NCI-H748 treated with DMSO at 0.1 percent for 48 hours (cell line): Measurements from ENCODE around the gene WDR7.

ENCODE experiments used
- DNase-seq: peaks from one replicate; lab custom pipeline; 2025; lab: John Stamatoyannopoulos, UW

The WDR7 gene

DNA sequence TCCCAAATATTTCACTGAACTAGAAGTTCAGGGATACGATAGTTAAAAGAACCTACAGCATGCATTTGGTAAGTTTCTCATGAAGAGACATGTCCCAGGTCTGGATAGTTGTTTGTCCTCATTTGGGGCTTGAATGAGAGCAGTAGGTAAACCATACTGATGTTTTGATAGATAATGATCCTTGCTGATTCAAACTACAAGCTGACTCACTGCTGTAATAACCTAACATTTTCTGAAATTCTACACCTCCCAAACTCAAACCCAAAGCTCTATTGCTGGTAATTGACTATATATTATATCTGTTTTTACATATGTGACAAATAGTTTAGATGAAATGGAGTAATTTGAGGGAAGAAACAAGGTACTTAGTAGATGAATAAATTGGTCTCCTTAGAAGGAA lies 341.6 kb downstream of the WDR7 start:
- DNase-seq, result peak; percentile 21

DNA sequence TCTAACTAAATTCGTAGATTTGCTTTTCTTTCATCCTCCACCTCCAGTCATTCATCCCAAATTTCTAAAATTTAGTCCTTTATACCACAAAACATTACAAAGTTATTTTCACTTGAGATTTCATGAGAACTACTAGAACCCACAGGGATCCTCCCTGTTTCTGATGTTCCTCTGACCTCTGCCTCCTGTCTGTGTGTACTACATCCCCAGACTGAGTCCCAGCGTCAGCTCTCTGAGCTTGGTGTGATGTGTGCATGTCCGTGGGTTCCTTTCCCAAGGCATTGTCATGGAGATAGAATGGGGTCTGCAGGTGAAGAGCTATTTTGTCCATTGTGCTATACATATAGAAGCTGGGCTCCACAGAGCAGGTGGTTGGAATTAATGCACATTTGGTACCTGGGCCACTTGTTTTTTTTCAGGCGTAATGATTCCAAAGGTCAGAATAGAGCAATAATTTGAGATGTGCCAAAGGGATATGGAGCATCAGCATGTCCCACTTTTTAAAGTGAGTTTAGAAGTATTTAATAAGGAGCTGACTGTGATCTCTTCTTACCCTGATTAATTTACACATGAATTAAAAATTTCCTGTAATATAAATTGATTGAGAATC lies 344.5 kb downstream of the WDR7 start:
- DNase-seq, result no peak

DNA sequence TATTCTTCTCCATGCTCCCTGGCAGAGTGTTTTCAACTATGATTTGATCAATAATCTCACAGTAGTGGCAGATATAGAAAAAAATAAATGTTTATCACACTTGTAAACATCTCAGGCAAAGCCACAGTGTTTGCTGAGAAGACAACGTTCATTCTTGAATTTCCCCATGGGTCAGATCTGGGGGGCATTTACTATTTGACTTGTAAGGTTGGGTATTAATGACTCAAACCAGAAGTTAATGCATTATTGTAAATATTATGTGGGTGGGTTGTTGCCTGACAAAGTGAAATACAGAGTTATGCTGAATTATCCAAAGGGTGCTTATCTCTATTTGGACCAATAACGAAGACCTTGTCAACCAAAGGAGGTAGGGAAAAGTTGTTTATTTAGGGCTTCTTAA lies 346.0 kb downstream of the WDR7 start:
- DNase-seq, result no peak

DNA sequence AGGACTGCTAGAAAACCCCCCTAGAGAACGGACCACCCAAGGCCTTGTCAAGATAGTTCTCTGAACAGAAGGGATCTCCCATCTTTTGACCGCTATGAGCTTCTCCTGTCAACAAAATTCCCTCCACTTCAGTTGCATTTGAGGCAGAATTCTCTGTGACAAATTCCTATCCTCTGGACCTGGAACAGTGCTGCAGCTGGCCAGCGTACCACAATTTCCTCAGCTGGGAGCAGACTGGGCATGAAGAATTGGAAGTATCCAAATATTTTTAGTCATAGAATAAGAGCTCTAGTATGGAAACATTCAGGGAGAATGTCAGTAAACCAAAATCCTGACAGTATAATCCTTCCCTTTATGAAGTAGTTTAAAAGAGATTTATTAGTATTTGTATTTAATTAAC lies 348.7 kb downstream of the WDR7 start:
- DNase-seq, result no peak

DNA sequence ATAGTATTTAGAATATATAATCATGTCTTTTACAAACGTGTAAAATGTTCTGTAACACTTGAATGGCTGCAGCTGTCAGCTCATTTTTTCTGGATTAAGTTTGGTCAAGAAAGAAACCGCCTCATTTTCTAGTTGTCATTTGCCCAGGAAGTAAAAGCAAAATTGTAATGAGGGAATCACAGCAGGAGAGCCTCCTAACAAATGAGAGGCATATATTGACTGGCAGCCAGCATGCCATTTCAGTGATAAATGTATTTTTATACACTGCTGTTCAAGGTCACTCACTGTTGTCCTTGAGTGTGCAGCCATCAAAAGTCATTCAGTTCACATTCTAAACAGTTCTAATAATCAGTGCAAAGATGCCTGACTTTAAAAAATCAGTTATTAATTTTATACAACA lies 351.5 kb downstream of the WDR7 start:
- DNase-seq, result peak; percentile 43

DNA sequence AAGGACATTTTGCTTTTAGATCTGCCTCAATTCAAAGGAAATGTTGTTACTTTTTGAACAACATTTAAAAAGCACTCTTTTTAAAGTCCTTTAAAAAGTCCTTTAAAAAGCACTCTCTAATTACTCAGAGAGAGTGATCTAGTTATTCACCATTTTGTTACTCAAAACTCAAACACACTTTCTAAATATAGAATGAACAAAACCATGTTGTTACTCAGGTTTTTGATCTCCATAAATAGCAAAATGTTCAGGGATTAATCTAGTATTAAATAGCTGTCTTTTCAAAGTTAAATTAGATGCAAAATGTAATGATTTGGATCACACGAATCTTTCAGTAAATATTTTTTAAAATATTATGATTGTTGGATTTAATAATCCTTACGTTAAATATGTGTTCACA lies 352.2 kb downstream of the WDR7 start:
- DNase-seq, result peak; percentile 32

DNA sequence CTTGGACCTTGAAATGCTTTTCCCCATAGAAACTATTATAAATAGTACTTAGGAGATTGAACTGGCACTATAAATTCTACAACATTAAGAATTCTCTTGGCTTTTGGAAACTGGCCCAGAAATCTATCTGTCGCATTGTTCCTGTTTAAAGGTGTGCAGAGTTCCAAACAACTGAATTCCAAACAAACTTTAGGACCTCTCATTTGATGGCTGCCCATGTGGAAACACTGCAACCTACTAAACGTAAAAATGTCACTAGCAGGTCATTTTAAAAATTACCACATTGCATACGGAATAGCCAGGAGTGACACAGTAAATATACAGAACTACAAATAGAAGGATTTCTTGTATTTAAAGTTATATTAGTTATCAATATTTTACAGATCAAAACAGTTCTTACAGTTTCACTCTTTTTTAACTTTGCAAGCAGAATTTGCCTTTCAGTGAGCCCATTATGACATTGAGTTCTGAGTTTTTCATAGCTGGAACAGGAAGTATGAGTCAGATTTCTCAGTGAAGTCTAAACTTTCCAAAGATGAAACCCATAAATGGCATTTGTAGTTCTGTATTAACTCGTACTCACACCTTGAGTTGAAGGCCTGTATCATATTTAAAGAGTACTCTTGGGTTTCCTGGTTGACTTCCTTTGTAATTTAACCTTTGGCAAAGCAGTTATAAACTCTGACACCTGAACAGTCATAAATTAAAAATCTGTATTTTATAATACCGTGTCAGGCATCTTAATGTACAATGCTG lies 353.4 kb downstream of the WDR7 start:
- no peak for DNase-seq

DNA sequence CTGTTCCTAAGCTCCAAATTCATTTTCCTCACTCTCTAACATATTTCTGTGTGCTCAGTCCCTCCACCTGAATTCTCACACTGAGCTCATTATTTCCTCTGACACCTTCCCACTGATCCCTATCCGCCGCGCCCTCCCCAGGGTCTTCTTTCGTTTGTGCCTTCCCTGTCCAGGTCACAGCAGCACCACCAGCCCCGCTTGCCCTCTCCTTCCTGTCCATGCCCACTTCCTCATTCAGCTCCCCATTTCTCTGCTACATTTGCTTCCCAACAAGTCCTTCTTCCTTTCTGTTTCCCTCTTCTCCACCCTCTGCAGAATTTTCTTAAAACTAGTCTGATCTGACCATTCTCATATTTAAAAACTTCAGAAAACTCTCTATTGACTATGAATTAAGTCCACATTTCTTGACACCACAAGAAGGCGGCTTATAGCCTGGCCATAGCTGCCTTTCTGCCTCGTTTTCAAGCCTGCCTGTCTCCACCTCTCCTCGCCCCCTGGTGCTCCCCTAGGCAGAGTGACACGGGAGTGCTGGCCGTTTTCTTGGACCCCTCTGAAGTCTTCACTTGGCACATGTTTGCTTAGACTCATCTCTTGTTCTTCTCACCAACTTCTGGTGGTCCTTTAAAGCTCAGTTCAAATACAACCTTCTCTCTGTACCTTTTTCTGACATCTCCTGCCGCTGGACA lies 357.0 kb downstream of the WDR7 start:
- no peak for DNase-seq

DNA sequence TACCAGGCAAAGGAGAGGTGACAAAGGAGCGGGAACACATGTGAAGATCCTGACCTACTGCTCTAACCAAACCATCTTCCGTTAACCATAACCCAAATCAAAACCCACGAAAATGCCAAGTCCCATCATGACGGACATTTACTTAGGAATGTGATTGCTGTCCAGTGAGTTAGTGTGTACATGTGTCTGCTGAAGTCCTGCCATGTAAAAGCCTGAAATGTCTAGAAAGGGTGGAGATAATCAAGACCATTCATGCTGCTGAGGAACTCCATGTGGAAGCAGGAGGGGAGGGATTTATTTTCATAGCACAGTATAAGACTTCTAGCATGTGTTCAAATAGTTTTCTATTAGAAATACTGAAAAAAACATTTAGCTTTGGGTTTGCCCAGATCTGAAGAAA lies 358.7 kb downstream of the WDR7 start:
- no peak for DNase-seq

DNA sequence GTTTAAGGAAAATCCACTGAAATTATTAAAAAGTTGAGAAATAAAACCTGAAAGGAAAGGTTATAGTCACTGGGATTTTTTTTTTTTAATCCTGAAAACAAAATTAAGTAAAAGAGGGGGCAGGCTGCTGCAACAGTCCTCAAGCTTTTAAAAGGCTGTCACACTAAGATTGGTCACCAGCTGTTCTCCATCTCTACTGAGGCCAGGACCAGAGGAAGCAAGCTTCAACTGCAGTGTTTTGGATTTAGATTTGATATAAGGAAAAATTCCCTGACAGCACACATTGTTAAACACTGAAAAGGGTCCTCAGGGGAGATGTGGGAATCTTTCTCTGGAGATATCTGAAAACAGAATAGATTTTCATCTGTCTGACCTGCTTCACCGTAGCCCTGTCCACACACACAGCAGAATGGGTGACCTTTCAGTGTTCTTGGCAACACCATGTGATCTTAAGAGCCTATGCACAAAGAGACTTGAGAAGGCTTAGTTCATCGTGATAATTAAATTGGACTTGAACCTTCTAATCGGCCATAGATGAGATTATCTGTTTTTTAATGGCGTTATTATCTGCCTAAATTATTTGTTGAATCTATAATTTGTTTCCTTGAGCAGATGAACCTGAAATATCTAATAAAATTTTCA lies 363.7 kb downstream of the WDR7 start:
- DNase-seq, result no peak

DNA sequence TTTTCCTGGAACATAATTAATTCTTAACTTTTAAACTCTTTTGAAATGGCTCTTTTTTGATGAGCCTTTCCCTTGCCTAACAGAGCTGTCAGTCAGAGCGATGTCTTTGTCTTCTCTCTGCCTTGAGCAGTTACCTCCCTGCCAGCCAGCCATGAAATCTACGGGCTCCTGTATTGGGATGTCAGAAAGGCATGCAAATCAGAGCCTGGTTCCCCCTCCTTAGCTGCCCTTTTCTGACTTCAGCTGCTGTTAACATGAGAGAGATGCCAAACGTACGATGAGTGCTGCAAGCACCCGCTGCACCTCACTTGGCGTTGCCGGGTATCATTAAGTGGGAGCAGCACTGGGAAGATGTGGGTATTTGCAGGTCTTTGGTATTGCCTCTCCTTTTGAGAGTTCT lies 364.3 kb downstream of the WDR7 start:
- DNase-seq, result no peak

DNA sequence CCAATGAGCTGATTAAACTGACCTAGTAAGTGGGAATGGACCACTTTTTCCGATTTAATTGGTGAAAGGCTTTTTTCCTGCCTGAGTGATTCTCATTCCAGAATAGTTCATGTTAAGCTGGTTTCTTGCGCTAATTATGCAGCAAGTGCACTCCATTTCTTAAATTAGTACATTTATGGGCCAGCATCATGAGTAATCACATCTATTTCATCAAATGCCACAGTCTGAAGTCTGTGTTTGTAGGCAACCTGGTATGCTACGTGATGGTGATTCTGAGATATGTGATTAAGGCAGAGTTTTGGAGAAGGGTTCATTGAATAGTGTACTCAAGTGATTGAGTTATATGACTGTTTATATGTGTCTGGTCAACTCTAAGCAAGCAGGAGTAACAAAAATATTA lies 367.7 kb downstream of the WDR7 start:
- DNase-seq, result no peak

DNA sequence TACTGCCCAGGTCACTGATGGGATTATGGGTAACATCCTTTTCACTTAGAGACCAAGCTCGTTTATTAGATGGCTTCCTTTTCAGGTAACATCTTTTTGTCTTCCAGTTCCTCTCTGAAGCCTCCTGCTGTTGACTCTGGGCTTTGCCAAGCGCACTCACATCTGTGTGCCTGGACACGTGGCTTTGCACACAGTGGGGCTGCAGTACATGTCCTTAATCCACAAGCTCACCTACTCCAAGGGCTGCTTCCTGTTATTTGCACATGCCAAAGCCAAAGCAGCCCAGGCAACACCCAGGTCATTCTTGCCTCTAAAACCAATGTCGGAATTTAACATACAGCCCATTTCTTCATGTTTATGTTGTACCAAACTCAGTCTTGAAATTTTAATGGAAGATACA lies 371.6 kb downstream of the WDR7 start:
- DNase-seq, result no peak

DNA sequence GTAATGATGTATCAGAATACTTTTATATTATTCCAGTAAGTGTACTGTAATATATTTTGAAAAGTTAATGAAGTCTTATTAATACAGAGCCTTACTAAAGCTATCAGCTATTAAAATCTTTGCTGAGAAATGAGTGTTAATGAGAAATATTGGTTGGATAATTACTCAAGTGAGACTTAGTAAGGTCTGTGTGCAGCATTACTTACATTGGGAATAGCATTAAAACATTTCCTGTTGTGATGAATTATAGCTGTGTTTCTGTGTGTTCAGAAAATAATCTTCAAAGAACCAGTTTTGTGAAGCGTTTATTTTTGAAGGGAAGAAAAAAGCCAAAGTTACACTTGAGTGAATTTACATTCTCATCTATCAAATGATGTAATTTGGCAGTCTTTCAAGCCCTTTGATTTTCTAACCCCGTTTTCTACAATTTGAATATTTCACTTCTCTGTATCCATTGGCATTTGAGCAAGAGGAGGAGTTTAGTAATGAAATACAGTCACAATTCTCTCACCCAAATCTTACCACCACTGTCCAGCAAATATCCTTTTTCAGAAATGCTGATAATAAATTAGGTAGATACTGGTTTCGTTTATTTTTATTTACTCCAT lies 372.2 kb downstream of the WDR7 start:
- no peak for DNase-seq

DNA sequence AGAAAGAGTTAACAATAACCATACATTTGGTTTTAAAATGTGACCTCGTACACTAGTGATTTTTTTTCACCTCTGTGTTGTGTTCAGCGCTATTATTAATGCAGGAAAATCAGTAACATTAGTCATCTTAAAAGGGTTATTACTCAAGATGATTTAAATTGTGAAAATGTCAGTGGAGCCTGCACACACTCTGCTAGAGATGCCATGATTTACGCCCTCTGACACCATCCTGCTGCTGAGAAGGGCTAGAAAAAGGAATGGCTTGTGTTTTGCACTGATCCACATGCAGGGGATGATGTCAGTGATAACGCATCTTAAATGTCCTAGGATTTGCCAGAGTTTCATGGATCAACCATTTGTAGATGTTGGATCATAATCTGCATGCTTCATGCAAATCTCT lies 374.4 kb downstream of the WDR7 start:
- DNase-seq, result no peak

DNA sequence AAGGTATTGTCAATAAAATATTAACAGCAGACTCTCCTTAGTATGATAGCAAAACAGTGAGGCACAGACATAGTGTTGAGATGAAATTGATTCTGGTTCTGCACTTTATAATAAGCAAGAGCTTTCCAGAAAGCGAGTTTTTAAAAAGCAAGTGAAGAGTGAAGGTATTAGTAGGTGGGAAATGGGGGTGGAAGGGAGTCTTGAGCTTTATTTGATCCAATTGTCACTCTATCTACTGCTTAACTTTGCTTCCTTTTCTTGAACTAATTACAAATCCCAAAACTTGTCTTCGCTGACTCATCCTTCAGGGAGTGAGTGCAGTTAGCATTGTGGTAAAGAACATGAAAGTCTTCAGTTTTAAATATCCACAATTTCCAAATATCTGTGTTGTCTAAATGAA lies 375.2 kb downstream of the WDR7 start:
- DNase-seq, result no peak

DNA sequence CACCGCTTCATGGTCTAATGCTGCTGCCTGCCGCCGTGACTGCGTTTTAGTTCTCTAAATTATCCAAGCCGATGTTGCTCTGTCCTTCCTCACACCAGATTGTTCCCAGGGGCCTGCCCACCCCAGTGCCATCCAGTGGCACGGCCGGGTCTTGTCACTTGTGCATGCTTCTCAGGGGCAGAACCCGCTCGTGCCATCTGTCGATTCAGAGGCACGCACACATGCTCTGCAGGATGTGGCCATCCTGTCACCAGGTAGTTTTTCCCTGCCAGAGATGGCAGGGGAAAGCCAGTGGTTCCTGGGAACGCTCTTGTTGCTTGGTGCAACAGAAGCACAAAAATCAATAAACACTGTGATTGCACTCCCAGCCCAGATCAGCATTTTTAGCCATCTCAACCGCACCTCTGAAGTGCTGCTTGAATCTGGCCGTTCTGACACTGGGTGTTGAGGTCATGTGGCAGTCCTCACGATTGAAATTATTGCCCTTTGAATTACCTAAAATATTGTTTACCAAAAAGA lies 376.1 kb downstream of the WDR7 start:
- peak; percentile 37 for DNase-seq

DNA sequence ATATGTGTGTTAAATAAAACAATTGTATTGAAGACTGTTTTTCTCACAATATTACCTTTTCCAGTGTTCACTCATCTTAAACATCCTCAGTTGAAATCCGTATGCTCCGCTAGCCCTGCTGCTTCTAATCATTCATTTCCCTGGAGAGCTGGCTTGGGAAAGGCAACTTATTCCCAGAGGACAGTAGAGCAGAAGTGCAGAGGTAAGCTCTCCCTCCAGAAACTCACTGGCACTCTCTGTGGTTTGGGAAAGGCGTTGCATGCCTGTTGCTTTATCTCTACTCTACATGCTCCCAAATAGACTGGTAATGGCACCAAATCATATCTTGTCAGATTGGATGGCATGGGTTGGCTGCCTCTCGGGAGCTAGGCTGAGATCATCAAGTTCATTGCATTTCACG lies 378.6 kb downstream of the WDR7 start:
- DNase-seq, result peak; percentile 28

DNA sequence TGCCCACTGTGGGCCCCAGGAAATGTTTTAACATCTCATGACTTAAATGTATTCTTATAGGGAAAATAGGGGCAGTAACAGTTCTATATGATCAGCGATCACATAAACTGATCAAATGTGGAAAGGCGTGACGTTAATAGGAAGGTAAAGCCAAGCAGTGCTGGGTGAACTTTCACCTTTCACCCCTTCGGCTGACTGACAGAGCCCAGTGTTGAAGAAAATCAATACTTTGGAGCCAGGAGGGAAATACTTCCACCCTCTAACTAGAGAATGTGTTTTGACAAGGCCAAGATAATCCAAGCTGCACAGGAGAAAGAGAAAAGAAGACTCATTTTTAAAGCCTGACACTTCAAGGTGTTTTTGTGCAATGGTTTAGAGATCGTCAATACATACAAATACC lies 379.3 kb downstream of the WDR7 start:
- no peak for DNase-seq

DNA sequence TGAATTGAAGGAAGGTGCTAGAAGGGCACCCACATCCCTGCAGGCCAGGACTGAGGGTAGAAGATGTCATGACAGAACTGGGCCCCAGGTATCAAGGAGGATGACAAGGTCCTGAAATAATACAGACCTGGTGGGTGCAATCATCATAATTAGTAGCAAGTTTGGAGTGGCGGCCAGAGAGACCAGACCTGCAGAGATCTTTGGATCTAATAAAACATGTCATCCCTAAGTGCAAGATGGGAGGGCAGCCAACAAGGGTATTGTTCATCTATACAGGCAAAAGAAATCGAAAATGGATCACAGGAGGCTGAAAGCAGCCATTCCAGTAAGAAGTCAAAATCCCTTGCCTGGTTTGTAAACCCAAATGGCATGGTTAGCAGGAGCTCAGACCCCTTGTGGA lies 384.4 kb downstream of the WDR7 start:
- DNase-seq, result no peak

DNA sequence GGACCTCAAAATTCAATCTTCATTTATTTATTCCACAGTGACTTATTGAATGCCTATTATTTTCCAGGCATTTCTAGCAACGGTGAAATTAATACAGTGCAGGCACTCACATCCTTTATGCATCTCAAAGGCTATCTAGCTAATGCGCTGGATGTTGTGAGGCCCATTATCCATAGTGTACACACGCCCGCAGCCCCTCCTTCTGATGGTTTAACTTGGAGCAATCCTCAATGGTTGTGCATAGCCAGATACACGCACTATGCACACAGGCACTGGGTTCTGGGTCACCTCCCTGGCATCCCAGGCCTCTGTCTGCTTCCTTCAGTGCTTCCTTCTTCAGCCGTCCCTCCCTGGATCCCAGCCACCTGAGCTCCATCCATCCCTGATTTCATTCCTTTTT lies 387.2 kb downstream of the WDR7 start:
- no peak for DNase-seq

DNA sequence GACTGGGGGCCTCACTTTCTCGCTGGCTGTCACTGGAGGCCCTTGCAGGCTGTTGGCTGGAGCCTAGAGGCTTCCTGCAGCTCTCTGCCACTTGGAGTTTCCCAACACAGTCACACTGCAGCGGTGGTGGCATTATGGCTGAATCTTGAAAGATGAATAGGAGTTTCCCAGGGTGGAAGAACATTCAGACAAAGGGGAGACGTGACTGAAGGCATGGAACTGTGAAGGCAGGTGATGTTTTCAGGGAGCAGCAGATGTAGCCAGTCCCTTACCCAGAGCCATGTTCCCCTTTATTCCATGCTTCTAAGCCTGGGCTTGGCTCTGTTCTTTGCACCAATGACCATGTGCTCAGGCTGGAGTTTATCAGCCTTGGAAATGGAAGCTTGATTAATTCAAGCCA lies 389.0 kb downstream of the WDR7 start:
- no peak for DNase-seq
